Measurements from ENCODE around the gene TMEM51.
"Not testable (repeated sequence)": the region's sequence is repeated elsewhere in the genome, so short reads cannot be mapped to it uniquely, and the experiment has no call there.

TMEM51 gene

GRCh38 chr1:15168479-15168878 is 14.9 kb downstream of the TMEM51 start:
- peak; percentile 97 for DNase-seq (ENCODE audit: low read depth)

GRCh38 chr1:15170071-15170470 is 16.5 kb downstream of the TMEM51 start:
- TF ChIP-seq, protein P1, sequence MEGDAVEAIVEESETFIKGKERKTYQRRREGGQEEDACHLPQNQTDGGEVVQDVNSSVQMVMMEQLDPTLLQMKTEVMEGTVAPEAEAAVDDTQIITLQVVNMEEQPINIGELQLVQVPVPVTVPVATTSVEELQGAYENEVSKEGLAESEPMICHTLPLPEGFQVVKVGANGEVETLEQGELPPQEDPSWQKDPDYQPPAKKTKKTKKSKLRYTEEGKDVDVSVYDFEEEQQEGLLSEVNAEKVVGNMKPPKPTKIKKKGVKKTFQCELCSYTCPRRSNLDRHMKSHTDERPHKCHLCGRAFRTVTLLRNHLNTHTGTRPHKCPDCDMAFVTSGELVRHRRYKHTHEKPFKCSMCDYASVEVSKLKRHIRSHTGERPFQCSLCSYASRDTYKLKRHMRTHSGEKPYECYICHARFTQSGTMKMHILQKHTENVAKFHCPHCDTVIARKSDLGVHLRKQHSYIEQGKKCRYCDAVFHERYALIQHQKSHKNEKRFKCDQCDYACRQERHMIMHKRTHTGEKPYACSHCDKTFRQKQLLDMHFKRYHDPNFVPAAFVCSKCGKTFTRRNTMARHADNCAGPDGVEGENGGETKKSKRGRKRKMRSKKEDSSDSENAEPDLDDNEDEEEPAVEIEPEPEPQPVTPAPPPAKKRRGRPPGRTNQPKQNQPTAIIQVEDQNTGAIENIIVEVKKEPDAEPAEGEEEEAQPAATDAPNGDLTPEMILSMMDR (IDR thresholded peaks at IDR 0.05; ENCODE audit: insufficient read depth, low read depth, low read length, missing control alignments), result no peak
- no peak for DNase-seq (ENCODE audit: low read depth)
- H3K4me3 ChIP-seq (ENCODE audit: low read length), result no peak overlapping the region

More at GRCh38 chr1:15168479-15168878, 14.9 kb downstream of the TMEM51 start:
- TF ChIP-seq, protein P1 (IDR thresholded peaks at IDR 0.05; ENCODE audit: insufficient read depth, low read depth, low read length, missing control alignments), result no peak
- no peak overlapping the region for H3K4me3 ChIP-seq (ENCODE audit: low read length)

DNA sequence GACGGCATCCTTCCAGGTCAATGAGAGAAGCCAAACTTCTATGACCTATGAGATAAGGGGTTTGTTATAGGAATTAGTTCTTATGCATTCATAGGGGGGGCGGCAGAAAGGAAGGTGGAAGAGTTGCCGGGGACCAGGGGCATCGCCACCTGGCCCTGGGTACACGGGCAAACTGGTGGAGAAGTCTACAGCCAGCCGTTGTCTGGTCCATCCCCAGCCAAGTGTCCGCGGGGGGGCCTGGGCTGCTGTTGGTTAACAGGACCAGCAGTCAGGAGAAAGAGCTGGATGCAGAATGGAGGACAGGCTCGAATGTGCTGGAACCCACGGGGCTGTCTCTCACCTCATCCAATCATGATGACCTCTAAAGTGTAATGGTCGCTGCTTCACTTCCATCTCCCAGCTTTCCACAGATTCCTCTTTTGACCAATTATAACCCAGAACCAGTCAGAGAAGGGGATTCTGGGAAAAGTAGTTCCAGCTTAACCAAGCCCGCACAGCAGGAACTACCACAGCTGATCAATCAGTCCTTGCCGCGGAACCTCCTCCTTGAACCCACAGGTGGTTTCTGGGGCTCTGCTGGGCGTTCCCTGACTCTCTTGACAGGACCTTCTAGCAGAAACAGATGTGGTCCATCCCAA is 17.8 kb downstream of the TMEM51 start:
- DNase-seq (ENCODE audit: low read depth), result no peak
- TF ChIP-seq, protein P1 (IDR thresholded peaks at IDR 0.05; ENCODE audit: insufficient read depth, low read depth, low read length, missing control alignments), result no peak

GRCh38 chr1:15172405-15173259 is 19.1 kb downstream of the TMEM51 start:
- peak overlapping the region; percentile 16 for H3K4me3 ChIP-seq (ENCODE audit: low read length)
- DNase-seq (ENCODE audit: low read depth), result peak; percentile 92
- TF ChIP-seq, protein P1 (IDR thresholded peaks at IDR 0.05; ENCODE audit: insufficient read depth, low read depth, low read length, missing control alignments), result no peak

More for the DNA sequence above, 17.8 kb downstream of the TMEM51 start:
- H3K4me3 ChIP-seq (ENCODE audit: low read length), result no peak overlapping the region

DNA sequence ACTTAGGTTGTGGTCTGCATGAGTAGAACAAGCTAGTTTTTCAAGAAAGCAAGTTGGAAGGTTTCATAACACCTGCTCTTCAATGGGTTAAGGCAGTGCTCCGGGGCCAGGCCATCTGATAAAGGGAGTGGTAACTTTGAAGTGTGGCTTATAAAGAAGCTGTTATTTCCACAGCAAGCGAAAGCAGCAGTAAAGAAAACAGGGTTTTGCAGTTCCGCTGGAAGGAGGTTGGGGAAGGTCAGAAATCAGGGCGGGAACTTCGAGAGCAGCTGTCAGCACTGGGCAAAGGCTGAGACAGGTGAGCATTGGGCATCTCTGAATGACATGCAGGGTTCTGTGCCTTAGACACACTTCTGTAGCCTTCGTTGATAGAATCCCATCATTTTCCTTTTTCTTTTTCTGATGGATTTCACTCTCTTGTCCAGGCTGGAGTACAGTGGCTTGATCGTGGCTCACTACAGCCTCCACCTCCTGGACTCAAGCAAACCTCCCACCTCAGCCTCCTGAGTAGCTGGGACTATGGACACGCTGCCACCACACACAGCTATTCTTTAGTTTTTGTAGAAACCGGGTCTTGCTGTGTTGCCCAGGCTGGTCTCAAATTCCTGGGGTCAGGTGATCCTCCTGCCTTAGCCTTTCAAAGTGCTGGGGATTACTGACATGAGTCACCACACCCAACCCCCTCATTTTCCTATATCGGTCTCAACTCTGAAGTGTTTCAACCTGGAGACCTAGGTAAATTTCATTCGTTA is 20.5 kb downstream of the TMEM51 start:
- DNase-seq (ENCODE audit: low read depth), result peak; percentile 77
- no peak overlapping the region for H3K4me3 ChIP-seq (ENCODE audit: low read length)
- TF ChIP-seq, protein P1 (IDR thresholded peaks at IDR 0.05; ENCODE audit: insufficient read depth, low read depth, low read length, missing control alignments), result no peak

DNA sequence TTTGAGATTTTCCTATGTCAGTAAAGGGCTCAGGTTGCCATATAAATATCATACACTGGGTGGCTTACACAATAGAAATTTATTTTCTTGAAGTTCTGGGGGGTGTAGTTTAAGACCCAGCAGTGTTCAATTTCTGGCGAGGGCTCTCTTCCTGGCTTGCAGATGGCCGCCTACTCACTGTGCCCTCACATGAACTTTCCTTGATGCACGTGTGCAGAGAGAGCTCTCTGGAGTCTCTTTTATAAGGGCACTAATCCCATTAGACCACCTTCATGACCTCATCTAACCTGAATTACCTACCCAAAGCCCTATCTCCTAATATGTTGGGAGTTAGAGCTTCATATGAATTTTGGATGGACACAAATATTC is 21.1 kb downstream of the TMEM51 start:
- H3K4me3 ChIP-seq (ENCODE audit: low read length), result no peak overlapping the region
- no peak for DNase-seq (ENCODE audit: low read depth)
- TF ChIP-seq, protein P1 (IDR thresholded peaks at IDR 0.05; ENCODE audit: insufficient read depth, low read depth, low read length, missing control alignments), result no peak

- not testable (repeated sequence) for H3K4me3 ChIP-seq (ENCODE audit: low read length)
Measured at GRCh38 chr1:15175324-15176094, 22.0 kb downstream of the TMEM51 start.

More at GRCh38 chr1:15175324-15176094, 22.0 kb downstream of the TMEM51 start:
- not testable (repeated sequence) for DNase-seq (ENCODE audit: low read depth)

All from epithelial cell of esophagus (primary cell).